Thyroid gland (tissue), 4 donors: ENCODE data around the gene MACROD1. TPM values are rescaled to one million over a fixed set of nuclear protein-coding genes. Genes with fewer than 3 reads are reported as not detected.

Experiments used
- DNase-seq, 2 donors: peaks; one replicate each; pipeline ENCODE4 v3.0.0-alpha.2; 2019
- H3K27ac ChIP-seq, 3 donors: fragments of 200-600 bp; sonication (generic); 1 replicate in 2 of 3; 2 replicates in 1 of 3; pipeline ENCODE4 v1.5.1; 2016 to 2019; ENCODE audit warnings: mild to moderate bottlenecking in 1 of 3, moderate library complexity in 1 of 3
- H3K27me3 ChIP-seq: fragments of 200-600 bp; sonication (generic); one replicate; pipeline ENCODE4 v1.5.1; 2019
- H3K36me3 ChIP-seq, 2 donors: fragments of 200-600 bp; sonication (generic); one replicate each; pipeline ENCODE4 v1.5.1; 2016 to 2019
- H3K4me1 ChIP-seq, 2 donors: fragments of 200-600 bp; sonication (generic); one replicate each; pipeline ENCODE4 v1.5.1; 2017 to 2019
- H3K4me3 ChIP-seq, 3 donors: fragments of 200-600 bp; sonication (generic); replicated peaks in 1 of 3; 1 replicate in 2 of 3; 2 replicates in 1 of 3; pipeline ENCODE4 v1.5.1; 2016; ENCODE audit warnings: mild to moderate bottlenecking in 1 of 3
- H3K9me3 ChIP-seq: fragments of 200-600 bp; sonication (generic); one replicate; pipeline ENCODE4 v1.5.1; 2017
- POLR2A ChIP-seq, 2 donors: fragments of 450-650 bp; IDR thresholded peaks; one replicate each; pipeline ENCODE4 v1.6.1; 2017; ENCODE audit warnings: antibody characterized with exemption in 2 of 2, mild to moderate bottlenecking in 2 of 2, moderate library complexity in 1 of 2
- WGBS, 2 donors: methylation state at CpG; one replicate each; pipeline ENCODE4 v1.1.5; 2017; 5-methylcytosine and 5-hydroxymethylcytosine counted together
- intact Hi-C: fragments of 100-400 bp; cut with DNase I; formaldehyde crosslinking; loops from one replicate; pipeline ENCODE4 v1.15.1; 2023
- total RNA-seq, 4 donors: library from RNA; depleted of rRNA; stranded (reverse); fragments of >200 nt; gene quantifications; one replicate each; pipeline ENCODE4 v1.2.3, GENCODE V29; 2016
- TF ChIP-seq, protein P1 (sequence below), 6 experiments: fragments of 200-600 bp in 3 of 6; fragments of 450-650 bp in 3 of 6; sonication (generic) in 3 of 6; IDR thresholded peaks; one replicate each; pipeline ENCODE4 v1.5.1; 2016 to 2019; ENCODE audit warnings: antibody characterized with exemption in 6 of 6, mild to moderate bottlenecking in 2 of 6, inconsistent platforms in 1 of 6, moderate library complexity in 1 of 6

The MACROD1 gene, protein sequence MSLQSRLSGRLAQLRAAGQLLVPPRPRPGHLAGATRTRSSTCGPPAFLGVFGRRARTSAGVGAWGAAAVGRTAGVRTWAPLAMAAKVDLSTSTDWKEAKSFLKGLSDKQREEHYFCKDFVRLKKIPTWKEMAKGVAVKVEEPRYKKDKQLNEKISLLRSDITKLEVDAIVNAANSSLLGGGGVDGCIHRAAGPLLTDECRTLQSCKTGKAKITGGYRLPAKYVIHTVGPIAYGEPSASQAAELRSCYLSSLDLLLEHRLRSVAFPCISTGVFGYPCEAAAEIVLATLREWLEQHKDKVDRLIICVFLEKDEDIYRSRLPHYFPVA
- total RNA-seq = 10 to 100 TPM; 62.5 to 89.5 (median 70.0) TPM

DNA sequence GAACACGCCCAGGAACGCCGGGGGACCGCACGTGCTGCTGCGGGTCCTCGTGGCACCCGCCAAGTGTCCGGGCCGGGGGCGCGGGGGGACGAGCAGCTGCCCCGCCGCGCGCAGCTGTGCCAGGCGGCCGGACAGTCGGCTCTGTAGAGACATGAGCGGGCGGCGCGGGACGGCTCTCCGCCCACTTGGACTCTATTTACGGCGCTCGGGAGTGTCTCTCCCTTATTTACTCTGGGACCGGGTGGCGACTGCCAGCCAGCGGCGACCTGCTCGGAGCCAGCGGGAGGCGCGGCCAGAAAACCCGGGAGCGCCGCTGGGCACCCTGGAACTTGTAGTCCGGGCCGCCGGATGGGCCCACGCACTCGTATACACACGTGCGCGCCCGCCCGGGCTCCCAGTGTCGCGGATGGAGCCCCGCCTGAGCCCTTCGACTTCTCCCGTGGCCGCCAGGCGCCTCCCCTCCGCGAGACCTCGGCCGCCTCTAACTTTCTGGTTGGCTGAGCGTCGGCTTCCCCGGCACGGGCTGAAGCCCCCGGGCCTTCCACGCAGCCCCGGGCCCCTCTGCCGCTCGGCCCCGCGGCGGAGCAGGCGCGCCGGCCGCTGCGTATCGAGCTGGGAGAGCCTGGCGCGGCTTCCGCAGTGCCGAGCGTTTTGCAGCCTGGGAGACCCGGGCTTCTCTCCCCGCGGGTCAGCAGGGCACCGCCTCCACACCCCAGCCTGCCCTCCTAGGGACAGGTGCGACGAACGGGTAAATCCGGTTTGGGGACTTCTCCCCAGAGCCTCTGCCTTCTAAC lies at the start of gene MACROD1:
TSS of gene MACROD1 (minus strand) at position 272 of the 794 bp plus-strand sequence. CDS start at position 153, 119 bp downstream.
- Histone ChIP-seq H3K27me3 (no peaks in the 10 kb centered on the region), H3K27ac (peak within 1 kb of the TSS; percentile 77 to 96 (median 93)), H3K9me3 (no peaks in the 10 kb centered on the region), H3K4me1 (peaks cover 11 to 13% of the 10 kb centered on the region in 2 donors), H3K36me3 (no peaks in the 10 kb centered on the region), H3K4me3 (peak within 1 kb of the TSS; percentile 64 to 93 (median 79))
- intact Hi-C loops = no loop called here
- WGBS, 2 donors = 0 to 2% methylated on average over 7 of the region's 92 CpGs
- TF ChIP-seq POLR2A (IDR thresholded peaks at IDR 0.05) = peak in 1 of 2 donors; percentile 64
- TF ChIP-seq, protein P1, sequence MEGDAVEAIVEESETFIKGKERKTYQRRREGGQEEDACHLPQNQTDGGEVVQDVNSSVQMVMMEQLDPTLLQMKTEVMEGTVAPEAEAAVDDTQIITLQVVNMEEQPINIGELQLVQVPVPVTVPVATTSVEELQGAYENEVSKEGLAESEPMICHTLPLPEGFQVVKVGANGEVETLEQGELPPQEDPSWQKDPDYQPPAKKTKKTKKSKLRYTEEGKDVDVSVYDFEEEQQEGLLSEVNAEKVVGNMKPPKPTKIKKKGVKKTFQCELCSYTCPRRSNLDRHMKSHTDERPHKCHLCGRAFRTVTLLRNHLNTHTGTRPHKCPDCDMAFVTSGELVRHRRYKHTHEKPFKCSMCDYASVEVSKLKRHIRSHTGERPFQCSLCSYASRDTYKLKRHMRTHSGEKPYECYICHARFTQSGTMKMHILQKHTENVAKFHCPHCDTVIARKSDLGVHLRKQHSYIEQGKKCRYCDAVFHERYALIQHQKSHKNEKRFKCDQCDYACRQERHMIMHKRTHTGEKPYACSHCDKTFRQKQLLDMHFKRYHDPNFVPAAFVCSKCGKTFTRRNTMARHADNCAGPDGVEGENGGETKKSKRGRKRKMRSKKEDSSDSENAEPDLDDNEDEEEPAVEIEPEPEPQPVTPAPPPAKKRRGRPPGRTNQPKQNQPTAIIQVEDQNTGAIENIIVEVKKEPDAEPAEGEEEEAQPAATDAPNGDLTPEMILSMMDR (IDR thresholded peaks at IDR 0.05) = peak in 1 of 6 experiments; percentile 10
- peak; percentile 96 to 98 for DNase-seq

DNA sequence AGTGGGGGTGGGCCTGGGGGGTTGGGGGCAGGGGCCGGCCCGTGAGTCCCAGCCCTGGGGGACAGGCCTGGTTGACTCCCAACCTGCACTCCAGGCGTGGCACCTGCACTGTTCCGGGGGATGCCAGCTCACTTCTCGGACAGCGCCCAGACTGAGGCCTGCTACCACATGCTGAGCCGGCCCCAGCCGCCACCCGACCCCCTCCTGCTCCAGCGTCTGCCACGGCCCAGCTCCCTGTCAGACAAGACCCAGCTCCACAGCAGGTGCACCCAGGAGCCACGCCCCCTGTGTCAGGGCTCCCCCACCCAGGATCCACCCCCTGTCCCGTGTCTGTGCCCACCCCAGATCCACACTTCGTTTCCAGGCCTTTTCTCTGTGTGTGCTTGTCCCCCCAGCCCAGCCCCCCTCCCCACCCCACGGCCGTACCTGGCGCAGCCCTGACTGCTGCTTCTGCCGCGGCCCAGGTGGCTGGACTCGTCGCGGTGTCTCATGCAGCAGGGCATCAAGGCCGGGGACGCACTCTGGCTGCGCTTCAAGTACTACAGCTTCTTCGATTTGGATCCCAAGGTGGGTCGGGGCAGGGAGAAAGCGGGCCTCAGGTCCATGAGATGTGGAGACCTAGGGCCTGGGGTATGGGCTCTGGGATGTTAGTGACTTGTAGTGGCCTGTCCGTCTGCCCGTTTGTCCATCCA lies 45.4 kb upstream of the MACROD1 start:
- H3K36me3 ChIP-seq = no peaks in the 10 kb centered on the region
- peaks cover 0 to 15% of the 10 kb centered on the region in 2 donors for H3K4me1 ChIP-seq
- intact Hi-C loops = no loop called here
- 84 to 87% methylated on average over 18 to 23 of the region's 30 CpGs for WGBS, 2 donors
- TF ChIP-seq POLR2A (IDR thresholded peaks at IDR 0.05) = no peak
- TF ChIP-seq, protein P1 (IDR thresholded peaks at IDR 0.05) = no peak
- no peaks in the 10 kb centered on the region for H3K9me3 ChIP-seq
- H3K4me3 ChIP-seq = no peak overlapping the region
- H3K27ac ChIP-seq = no peak overlapping the region
- no peaks in the 10 kb centered on the region for H3K27me3 ChIP-seq
- no peak for DNase-seq

DNA sequence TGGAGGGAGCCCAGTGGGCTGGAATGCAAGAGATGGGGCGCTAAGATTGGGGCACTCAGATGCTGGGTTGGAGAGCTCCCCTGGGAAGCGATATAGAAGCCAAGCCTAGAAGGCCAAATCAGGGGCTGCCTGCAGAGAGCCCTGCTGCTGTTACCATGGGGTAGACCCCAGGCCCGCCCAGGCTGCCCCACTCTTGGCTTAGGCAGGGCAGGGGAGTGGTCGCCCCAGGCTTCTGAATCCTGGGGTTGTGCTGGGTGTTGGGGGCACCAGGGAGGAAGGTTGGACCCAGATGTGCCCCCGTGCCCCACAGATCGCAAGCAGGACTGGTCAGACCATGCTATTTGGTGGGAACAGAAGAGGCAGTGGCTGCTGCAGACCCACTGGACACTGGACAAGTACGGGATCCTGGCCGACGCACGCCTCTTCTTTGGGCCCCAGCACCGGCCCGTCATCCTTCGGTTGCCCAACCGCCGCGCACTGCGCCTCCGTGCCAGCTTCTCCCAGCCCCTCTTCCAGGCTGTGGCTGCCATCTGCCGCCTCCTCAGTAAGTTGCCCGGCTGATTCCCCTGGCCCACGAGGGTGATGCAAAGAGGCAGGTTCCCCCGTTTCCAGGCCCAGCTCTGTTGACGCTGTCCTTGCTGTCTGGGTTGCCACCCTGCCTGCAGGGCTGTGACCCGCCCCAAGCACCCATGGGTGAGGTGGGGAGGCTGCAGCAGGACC lies 44.5 kb upstream of the MACROD1 start:
- no peaks in the 10 kb centered on the region for H3K9me3 ChIP-seq
- no peak for DNase-seq
- WGBS, 2 donors = 94 to 95% methylated on average over 16 to 21 of the region's 24 CpGs
- TF ChIP-seq, protein P1 (IDR thresholded peaks at IDR 0.05) = no peak
- no peak for TF ChIP-seq POLR2A (IDR thresholded peaks at IDR 0.05)
- H3K36me3 ChIP-seq = no peaks in the 10 kb centered on the region
- intact Hi-C loops = no loop called here
- H3K4me3 ChIP-seq = no peak overlapping the region
- no peaks in the 10 kb centered on the region for H3K27me3 ChIP-seq
- H3K27ac ChIP-seq = no peak overlapping the region
- H3K4me1 ChIP-seq = peaks cover 0 to 15% of the 10 kb centered on the region in 2 donors

DNA sequence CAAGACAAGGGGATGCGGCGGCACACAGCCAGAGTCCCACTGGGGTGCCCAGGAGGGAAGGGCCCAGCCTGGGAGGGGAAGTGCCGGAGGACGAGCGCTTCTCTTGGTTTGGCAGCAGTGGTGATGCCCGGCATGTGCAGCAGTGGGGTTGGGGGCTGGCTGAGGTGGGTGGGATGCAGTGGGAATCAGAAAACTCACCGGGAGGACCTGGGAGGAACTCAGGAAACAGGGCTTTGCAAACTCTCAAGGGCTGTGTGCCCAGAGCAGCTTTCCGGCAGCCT lies 43.6 kb upstream of the MACROD1 start:
- no peaks in the 10 kb centered on the region for H3K9me3 ChIP-seq
- H3K36me3 ChIP-seq = no peaks in the 10 kb centered on the region
- no peak overlapping the region for H3K4me3 ChIP-seq
- DNase-seq = no peak
- H3K27me3 ChIP-seq = no peaks in the 10 kb centered on the region
- TF ChIP-seq POLR2A (IDR thresholded peaks at IDR 0.05) = no peak
- TF ChIP-seq, protein P1 (IDR thresholded peaks at IDR 0.05) = no peak
- intact Hi-C loops = no loop called here
- no peak overlapping the region for H3K27ac ChIP-seq
- H3K4me1 ChIP-seq = peaks cover 4 to 21% of the 10 kb centered on the region in 2 donors
- WGBS, 2 donors = 86 to 92% methylated on average over 8 of the region's 8 CpGs
